HG03558 (cell line): ENCODE data around the gene YBEY.
"Not testable (repeated sequence)": the region's sequence is repeated elsewhere in the genome, so short reads cannot be mapped to it uniquely, and the experiment has no call there.

Source experiments
- ATAC-seq: cut with Tn5 transposase; IDR thresholded peaks from one replicate; pipeline ENCODE4 v1.9.1; 2021; ENCODE audit warnings: moderate number of reproducible peaks; ENCODE audit not compliant: unreplicated experiment; ENCODE audit errors: extremely low read depth

YBEY gene

DNA sequence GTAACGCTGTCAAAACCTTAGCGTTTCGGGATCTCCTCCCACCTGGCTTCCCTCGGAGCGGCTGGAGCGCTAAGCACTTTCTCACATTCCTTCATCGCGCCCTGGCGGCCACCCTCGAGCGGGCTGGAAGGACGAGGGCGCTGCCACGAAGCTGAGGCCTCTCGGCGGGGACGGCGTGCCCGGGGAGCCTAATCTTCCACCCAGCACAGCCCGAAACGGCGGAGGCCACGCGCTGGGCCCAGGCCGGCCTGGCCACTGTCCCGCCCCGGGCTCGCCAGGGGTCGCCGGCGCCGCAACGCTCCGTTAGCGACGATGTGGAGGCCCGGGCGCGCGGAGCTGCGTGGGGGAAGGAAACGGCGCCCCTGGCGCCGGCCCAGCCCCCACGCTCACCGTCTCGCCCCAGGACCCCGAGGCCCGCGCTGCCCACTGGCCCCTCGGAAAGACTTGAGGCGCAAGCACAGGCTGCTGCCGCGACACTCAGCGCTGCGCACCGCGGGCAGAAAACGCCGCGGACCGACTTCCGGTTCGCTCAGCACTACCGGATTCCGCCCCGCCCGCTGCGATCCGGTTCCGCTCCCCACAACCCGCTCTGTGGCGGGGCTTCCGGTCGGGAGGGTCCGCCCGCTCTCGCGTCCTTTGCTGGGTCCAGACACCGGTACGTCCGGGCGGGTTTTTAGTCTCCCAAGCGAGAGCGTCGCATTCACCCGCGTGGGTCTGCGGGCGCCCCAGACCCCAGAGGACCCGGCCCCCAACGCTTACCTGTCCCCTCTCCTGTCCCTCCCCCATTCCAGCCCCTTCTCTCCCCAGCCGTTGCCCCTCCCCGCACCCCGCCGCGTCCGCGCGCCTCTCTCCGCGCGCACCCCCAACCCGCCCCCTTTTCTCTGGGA, at the start of gene YBEY:
TSS of gene YBEY (plus strand) at position 582 of the 887 bp plus-strand sequence. CDS start 572 bp downstream, outside the sequence.
- ATAC-seq: no peak

GRCh38 chr21:46237474-46237873, 48.7 kb upstream of the YBEY start:
- ATAC-seq: no peak

GRCh38 chr21:46239817-46240325, 46.3 kb upstream of the YBEY start:
- no peak for ATAC-seq

DNA sequence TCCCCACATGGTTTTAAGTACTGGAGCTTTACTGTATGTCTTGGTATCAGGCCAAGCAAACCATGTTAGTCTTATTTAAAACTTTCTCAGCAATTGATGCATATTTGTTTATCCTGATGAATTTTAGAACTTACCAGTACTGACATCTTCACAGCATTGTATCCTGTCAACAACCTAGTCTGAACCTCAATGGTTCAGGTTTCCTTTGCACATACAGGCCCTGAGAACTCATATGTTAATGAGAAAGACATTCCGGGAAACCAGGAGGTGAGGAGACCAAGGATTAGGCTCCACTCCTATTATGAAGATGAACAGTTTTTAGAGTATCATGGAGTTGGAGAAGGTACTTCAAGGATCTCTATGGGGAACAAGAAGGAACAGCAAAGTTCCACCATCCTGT, 44.6 kb upstream of the YBEY start:
- not testable (repeated sequence) for ATAC-seq

DNA sequence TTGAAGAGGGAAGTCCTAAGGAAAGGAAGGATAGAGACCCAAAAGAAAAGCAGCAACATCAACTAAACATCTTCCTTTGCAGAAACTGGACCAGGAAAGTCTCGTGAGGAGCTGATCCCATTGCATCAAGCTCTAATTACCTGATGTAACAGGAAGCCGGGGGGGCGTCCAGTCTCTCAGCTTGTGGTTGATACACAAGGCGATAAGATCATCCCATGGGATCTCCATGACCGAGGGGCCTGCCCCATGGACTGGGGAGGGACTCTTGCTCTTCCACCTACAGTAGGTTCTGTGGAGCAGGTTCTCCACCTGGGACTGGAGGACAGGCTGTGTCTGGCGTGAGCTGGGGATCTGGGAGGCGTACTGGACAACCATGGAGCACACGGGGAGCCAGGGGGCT, 42.8 kb upstream of the YBEY start:
- no peak for ATAC-seq

DNA sequence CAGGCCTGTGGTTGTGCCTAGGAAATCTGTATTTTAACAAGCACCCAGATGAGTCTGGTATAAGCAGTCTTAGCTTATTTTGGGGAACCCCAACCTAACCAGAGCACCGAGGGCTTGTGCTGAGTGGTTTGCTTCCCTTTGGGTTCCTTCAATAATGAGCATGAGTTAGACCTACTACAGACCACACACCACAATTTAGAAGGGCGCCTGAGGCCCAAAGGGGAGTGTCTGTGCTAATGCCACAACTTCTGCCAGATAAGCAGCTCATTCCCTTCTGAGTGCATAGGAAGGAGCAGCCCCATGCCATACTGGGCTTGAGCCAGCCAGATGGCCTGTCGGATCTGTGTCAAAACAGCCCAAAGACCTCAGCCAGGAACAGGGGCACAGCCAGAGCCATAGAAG, 42.2 kb upstream of the YBEY start:
- ATAC-seq: no peak

- ATAC-seq: no peak
Observed at GRCh38 chr21:46244602-46245001, 41.5 kb upstream of the YBEY start.

- ATAC-seq: no peak
Observed at GRCh38 chr21:46245213-46245915, 40.8 kb upstream of the YBEY start.

GRCh38 chr21:46246345-46246744, 39.8 kb upstream of the YBEY start:
- ATAC-seq: no peak

GRCh38 chr21:46247699-46248421, 38.3 kb upstream of the YBEY start:
- no peak for ATAC-seq

DNA sequence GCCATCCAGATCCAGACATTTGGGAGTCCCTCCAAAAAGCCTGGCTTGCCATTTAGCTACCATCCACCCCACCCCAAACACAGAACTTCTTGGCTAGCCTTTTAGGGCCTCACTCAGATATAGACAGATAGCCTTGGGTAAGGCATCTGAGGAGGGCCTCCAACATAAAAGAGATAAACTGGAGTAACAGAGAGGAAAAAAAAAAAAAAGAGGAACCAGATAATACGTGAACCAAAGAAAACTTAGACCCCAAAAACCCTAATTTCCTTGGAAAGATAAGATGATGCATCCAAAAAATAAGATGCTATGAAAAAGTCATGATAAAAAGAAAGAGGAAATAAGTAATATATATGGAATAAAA, 37.7 kb upstream of the YBEY start:
- ATAC-seq: no peak

DNA sequence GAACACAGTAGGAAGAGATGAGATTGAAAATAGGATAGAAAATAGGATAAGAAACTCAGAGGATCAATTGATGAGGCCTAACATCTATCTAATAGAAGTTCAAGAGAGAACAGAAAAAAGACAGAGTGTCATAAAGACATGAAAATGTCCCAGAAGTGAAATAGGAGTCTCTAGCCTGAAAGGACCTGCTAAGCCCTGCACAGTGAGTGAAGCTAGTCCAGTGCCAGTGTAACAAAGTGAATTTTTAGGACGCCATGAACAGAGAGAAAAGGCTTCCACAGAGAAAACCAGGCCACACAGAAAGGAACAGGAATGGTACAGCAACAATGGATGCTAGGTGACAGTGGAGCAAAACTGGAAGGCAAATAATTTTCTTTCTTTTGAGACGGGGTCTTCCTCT, 37.3 kb upstream of the YBEY start:
- ATAC-seq: no peak

DNA sequence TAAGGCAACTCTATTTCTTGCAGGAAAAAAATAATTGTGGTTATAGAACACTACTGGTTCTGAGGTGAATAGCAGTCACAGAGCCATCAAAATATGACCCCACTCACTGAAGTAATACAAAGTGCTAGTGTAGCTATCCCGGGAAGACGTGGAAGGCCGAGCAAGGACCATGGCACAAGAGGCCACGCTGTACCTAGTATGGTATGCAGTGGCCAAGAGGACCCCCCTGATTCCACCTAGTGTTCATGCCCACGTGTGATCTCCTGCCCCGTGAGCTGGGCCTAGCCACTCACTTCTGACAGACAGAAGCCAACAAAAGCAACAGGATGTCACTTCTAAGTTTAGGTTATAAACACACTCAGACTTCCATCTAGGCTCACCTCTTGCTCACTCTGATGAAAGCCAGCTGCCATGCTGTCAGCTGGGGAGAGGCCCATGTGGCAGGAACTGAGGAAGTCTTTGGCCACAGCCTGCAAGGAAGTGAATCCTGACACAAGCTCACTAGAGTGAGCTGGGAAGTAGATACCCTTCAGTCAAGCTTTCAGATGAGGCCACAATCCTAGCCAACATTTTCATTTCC, 35.9 kb upstream of the YBEY start:
- no peak for ATAC-seq

DNA sequence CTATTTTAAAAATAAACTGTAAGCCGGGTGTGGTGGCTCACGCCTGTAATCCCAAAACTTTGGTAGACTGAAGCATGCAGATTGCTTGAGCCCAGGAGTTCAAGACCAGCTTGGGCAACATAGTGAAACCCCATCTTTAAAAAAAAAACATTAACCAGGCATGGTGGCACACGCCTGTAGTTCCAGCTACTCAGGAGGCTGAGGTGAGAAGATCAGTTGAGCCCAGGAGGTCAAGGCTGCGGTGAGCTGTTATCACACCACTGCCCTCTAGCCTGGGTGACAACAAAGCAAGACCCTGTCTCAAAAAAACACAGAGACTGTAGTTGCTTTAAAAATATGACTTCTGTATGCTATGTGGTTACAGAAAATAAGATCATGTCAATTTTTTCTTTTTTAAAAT, 33.3 kb upstream of the YBEY start:
- ATAC-seq: no peak

GRCh38 chr21:46253610-46254124, 32.5 kb upstream of the YBEY start:
- ATAC-seq: no peak

GRCh38 chr21:46254208-46254975, 31.8 kb upstream of the YBEY start:
- ATAC-seq: no peak

DNA sequence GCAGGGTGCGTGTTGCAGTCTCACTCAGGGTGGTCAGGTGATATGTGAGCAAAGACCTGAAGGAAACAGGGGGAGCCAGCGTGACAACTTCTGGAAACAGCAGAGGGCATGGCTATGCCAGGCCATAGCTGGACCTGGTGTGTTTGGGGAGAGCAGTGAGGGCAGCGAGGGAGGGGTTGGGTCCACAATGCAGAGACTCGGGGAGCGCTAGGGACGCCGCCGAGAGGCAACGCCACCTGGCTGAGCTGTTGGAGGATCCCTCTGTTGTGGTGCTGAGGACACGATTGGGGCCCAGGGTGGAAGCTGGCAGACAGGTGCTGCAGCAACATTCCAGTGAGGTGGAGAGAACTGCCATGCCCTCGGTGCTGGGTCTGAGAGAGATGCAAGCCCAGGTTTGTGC, 31.0 kb upstream of the YBEY start:
- no peak for ATAC-seq

GRCh38 chr21:46255758-46256337, 30.3 kb upstream of the YBEY start:
- no peak for ATAC-seq

- no peak for ATAC-seq
Observed at GRCh38 chr21:46256501-46256994, 29.6 kb upstream of the YBEY start.
